Measurements from ENCODE around the gene POFUT1. TPM values are rescaled to one million over a fixed set of nuclear protein-coding genes. Genes with fewer than 3 reads are reported as not detected.
"Not testable (repeated sequence)": the region's sequence is repeated elsewhere in the genome, so short reads cannot be mapped to it uniquely, and the experiment has no call there.

POFUT1 gene
- total RNA-seq, 2 experiments from 2014 or later: 21.5 to 23.2 TPM

GRCh38 chr20:32260973-32261372, 53.3 kb downstream of the POFUT1 start:
- CTCF ChIA-PET: interaction anchor here (0.9 kb wide), 1 partner anchor 9 kb away, joined by 3 read pairs; no protein-coding TSS in a partner anchor
- H3K27me3 Mint-ChIP-seq; H3K27ac Mint-ChIP-seq; H3K9me3 Mint-ChIP-seq; POLR2A ChIA-PET; DNase-seq; H3K36me3 Mint-ChIP-seq (ENCODE audit: low read depth); H3K4me1 Mint-ChIP-seq; H3K4me3 Mint-ChIP-seq: not testable (repeated sequence)

DNA sequence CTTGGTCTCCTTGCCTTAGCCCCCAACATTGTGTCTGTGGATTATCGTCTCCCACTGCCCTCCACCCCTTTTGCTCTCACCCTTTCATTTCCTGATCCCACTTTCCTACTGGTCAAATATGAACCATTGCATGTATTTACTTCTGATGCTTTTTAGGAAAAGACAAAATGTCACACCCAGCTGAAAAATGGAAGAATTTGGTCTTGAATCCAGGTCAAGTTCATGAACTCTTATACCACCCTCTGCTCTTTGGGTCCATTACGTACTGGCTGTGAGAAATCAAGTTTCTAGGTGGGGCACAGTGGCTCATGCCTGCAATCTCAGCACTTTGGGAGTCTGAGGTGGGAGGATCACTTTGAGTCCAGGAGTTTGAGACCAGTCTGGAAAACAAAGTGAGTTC, 54.0 kb downstream of the POFUT1 start:
- CTCF ChIA-PET: no interaction called here

DNA sequence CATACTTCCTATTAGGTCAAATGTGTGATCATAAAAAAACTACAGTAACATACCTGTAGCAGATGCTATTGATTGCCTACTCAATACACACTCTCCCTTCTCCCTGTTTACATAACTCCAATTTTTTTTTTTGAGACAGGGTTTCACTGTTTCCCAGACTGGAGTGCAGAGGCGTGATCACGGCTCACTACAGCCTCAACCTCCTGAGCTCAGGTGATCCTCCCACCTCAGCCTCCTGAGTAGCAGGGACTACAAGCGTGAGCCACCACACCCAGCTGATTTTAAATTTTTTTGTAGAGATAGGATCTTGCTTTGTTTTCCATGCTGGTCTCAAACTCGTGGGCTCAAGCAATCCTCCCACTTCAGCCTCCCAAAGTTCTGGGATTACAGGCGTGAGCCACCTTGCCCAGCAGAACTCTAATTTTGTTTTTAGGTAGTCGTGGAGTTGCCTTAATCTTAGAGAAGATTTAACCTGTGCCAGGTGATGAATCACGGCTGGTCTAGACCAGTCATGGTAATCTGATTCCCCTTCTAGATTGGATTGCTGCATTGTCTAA, 55.8 kb downstream of the POFUT1 start:
- CTCF ChIA-PET: no interaction called here
- no peaks in the 10 kb centered on the region for H3K27me3 Mint-ChIP-seq
- POLR2A ChIA-PET: no interaction called here
- no peak overlapping the region for H3K27ac Mint-ChIP-seq
- H3K36me3 Mint-ChIP-seq (ENCODE audit: low read depth): no peaks in the 10 kb centered on the region
- no peaks in the 10 kb centered on the region for H3K9me3 Mint-ChIP-seq
- no peak overlapping the region for H3K4me3 Mint-ChIP-seq
- DNase-seq: no peak
- H3K4me1 Mint-ChIP-seq: no peaks in the 10 kb centered on the region

More for the DNA sequence above, 54.0 kb downstream of the POFUT1 start:
- H3K27ac Mint-ChIP-seq: no peak overlapping the region
- no peaks in the 10 kb centered on the region for H3K27me3 Mint-ChIP-seq
- H3K4me1 Mint-ChIP-seq: peaks cover under 1% of the 10 kb centered on the region
- H3K36me3 Mint-ChIP-seq (ENCODE audit: low read depth): no peaks in the 10 kb centered on the region
- H3K4me3 Mint-ChIP-seq: no peak overlapping the region
- no peak for DNase-seq
- POLR2A ChIA-PET: no interaction called here
- H3K9me3 Mint-ChIP-seq: no peaks in the 10 kb centered on the region

GRCh38 chr20:32271620-32272019, 63.9 kb downstream of the POFUT1 start:
- peaks cover 7% of the 10 kb centered on the region for H3K4me1 Mint-ChIP-seq
- peaks cover 6% of the 10 kb centered on the region for H3K9me3 Mint-ChIP-seq
- H3K27ac Mint-ChIP-seq: no peak overlapping the region
- H3K27me3 Mint-ChIP-seq: peaks cover 2% of the 10 kb centered on the region
- H3K36me3 Mint-ChIP-seq (ENCODE audit: low read depth): no peaks in the 10 kb centered on the region
- ChIA-PET CTCF (no interaction called here), POLR2A (no interaction called here)
- no peak overlapping the region for H3K4me3 Mint-ChIP-seq
- DNase-seq: no peak

GRCh38 chr20:32274359-32274758, 66.7 kb downstream of the POFUT1 start:
- Mint-ChIP-seq H3K27ac (no peak overlapping the region), H3K4me1 (peaks cover 24% of the 10 kb centered on the region), H3K4me3 (no peak overlapping the region), H3K9me3 (peaks cover 6% of the 10 kb centered on the region), H3K27me3 (peaks cover 2% of the 10 kb centered on the region), H3K36me3 (ENCODE audit: low read depth) (no peaks in the 10 kb centered on the region)
- CTCF ChIA-PET: no interaction called here
- DNase-seq: no peak
- POLR2A ChIA-PET: no interaction called here

GRCh38 chr20:32275163-32275562, 67.5 kb downstream of the POFUT1 start:
- H3K4me3 Mint-ChIP-seq; DNase-seq; CTCF ChIA-PET; H3K9me3 Mint-ChIP-seq; H3K36me3 Mint-ChIP-seq (ENCODE audit: low read depth); H3K27me3 Mint-ChIP-seq; H3K27ac Mint-ChIP-seq: not testable (repeated sequence)
- POLR2A ChIA-PET: interaction anchor here (3.4 kb wide), 1 partner anchor 10 kb away, joined by 17 read pairs; no protein-coding TSS in a partner anchor
- peaks cover 31% of the 10 kb centered on the region for H3K4me1 Mint-ChIP-seq

- Mint-ChIP-seq H3K4me1 (peaks cover 52% of the 10 kb centered on the region), H3K4me3 (peak within 1 kb of the TSS; percentile 91), H3K9me3 (peaks cover 6% of the 10 kb centered on the region), H3K27ac (peak within 1 kb of the TSS; percentile 78), H3K36me3 (ENCODE audit: low read depth) (peaks cover 18% of the 10 kb centered on the region), H3K27me3 (peaks cover 2% of the 10 kb centered on the region)
- ChIA-PET CTCF (interaction anchor here (0.9 to 1.1 kb wide), 3 partner anchors 8 to 168 kb away, joined by 3 to 4 read pairs (median 3); partner anchors contain the start of gene TM9SF4), POLR2A (interaction anchor here (0.9 to 3.4 kb wide), 8 partner anchors 8 to 82 kb away, joined by 3 to 17 read pairs (median 3); no protein-coding TSS in a partner anchor)
- peak; percentile 89 for DNase-seq
Measured at GRCh38 chr20:32277361-32278198, 69.9 kb downstream of the POFUT1 start, which contains the start of gene KIF3B. TSS of gene KIF3B (plus strand) at chr20:32277651. CDS start at chr20:32309778, 32,127 bp downstream.

DNA sequence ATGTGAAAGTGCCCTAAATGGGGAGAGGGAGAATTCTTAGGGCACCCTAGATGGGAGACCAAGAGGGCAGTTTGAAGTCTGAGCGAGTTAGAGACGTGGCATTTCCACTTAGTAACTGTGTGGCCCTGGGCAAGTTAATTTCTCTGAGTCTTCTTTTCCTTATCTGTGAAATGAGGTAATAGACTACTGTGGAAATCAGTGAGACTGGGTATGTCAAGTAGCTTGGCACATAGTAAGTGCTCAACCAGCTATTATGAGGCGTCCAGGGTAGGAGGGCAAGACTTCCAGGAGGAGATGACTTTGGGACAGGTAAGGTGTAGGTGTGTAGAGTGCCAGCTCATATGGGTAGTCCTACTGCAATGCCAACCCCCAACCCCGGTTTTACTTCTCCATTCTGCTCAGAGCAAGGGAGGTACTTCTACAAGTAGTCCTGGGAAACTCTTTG, 70.5 kb downstream of the POFUT1 start:
- Mint-ChIP-seq H3K4me1 (peaks cover 53% of the 10 kb centered on the region), H3K36me3 (ENCODE audit: low read depth) (peaks cover 19% of the 10 kb centered on the region), H3K4me3 (peak overlapping the region; percentile 91), H3K27ac (peak overlapping the region; percentile 78), H3K9me3 (peaks cover 6% of the 10 kb centered on the region), H3K27me3 (no peaks in the 10 kb centered on the region)
- POLR2A ChIA-PET: interaction anchor here (1.0 to 3.4 kb wide), 4 partner anchors 7 to 81 kb away, joined by 3 to 17 read pairs (median 5); no protein-coding TSS in a partner anchor
- DNase-seq: peak; percentile 18
- CTCF ChIA-PET: no interaction called here

DNA sequence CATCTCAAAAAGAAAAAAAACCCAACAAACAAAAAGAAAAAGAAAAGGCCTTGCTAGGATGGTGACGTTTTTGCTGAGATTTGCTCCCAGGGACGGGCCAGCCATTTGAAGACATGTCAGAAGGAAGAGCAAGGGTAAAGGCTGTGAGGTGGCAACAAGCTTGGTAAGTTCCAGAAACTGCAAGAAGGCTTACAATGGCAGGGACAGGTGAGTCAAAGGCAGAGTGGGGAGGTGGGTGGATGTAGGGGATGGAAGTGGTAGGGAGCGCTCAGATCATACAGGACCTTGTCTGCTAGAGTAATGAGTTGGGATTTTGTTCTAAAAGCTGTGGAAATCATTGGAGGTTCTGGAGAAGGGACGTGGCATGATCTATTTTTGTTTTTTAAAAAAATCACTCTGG, 74.0 kb downstream of the POFUT1 start:
- Mint-ChIP-seq H3K36me3 (ENCODE audit: low read depth) (peaks cover 27% of the 10 kb centered on the region), H3K27ac (no peak overlapping the region), H3K4me3 (no peak overlapping the region), H3K9me3 (no peaks in the 10 kb centered on the region), H3K27me3 (no peaks in the 10 kb centered on the region), H3K4me1 (peaks cover 75% of the 10 kb centered on the region)
- CTCF ChIA-PET: no interaction called here
- POLR2A ChIA-PET: interaction anchor here (2.8 kb wide), 1 partner anchor 76 kb away, joined by 7 read pairs; the partner anchor contains the start of gene ASXL1
- DNase-seq: no peak

- CTCF ChIA-PET: no interaction called here
- DNase-seq: no peak
- no peak overlapping the region for H3K4me3 Mint-ChIP-seq
Measured at GRCh38 chr20:32282461-32282860, 74.8 kb downstream of the POFUT1 start.

DNA sequence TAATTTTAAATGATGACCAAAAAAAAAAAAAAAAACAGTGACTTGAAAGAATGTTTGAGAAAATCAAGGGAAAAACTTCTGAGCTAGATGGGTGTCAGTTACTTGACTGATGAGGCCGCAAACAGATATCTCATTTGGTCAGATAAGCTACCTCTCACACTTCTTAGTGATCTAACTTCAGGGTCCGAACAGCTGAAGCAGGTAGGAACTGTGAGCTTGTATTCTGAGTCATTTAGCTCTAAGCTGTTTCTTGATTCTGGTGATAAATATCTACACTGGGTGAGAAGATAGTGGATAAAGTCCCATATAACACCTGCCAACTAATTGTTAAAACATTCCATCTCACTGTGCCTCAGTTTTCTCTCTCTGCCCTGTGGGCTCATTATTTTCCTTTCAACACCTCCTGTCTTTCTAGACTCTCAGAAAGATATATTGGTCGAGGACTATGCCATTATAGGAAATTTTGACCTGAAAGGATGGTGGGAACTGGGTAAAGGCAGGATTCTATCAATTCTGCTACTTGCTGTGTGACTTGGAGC, 77.5 kb downstream of the POFUT1 start:
- peaks cover 39% of the 10 kb centered on the region for H3K36me3 Mint-ChIP-seq (ENCODE audit: low read depth)
- no peaks in the 10 kb centered on the region for H3K27me3 Mint-ChIP-seq
- DNase-seq: no peak
- POLR2A ChIA-PET: interaction anchor here (0.8 to 3.6 kb wide), 12 partner anchors 8 to 534 kb away, joined by 3 to 50 read pairs (median 6); partner anchors contain the start of genes ASXL1, KIF3B and MAPRE1
- H3K4me1 Mint-ChIP-seq: peaks cover 68% of the 10 kb centered on the region
- H3K4me3 Mint-ChIP-seq: no peak overlapping the region
- peak overlapping the region; percentile 80 for H3K27ac Mint-ChIP-seq
- CTCF ChIA-PET: interaction anchor here (0.7 to 2.1 kb wide), 8 partner anchors 8 to 505 kb away, joined by 3 to 5 read pairs (median 4); partner anchors contain the start of gene ASXL1
- H3K9me3 Mint-ChIP-seq: no peaks in the 10 kb centered on the region

More at GRCh38 chr20:32282461-32282860, 74.8 kb downstream of the POFUT1 start:
- H3K36me3 Mint-ChIP-seq (ENCODE audit: low read depth): peaks cover 27% of the 10 kb centered on the region
- no peak overlapping the region for H3K27ac Mint-ChIP-seq
- H3K27me3 Mint-ChIP-seq: no peaks in the 10 kb centered on the region
- POLR2A ChIA-PET: interaction anchor here (2.8 kb wide), 1 partner anchor 75 kb away, joined by 7 read pairs; the partner anchor contains the start of gene ASXL1
- peaks cover 77% of the 10 kb centered on the region for H3K4me1 Mint-ChIP-seq
- no peaks in the 10 kb centered on the region for H3K9me3 Mint-ChIP-seq

- DNase-seq: peak; percentile 68
- peak overlapping the region; percentile 51 for H3K4me3 Mint-ChIP-seq
- CTCF ChIA-PET: interaction anchor here (0.7 to 2.1 kb wide), 9 partner anchors 9 to 504 kb away, joined by 3 to 5 read pairs (median 4); partner anchors contain the start of gene ASXL1
- no peaks in the 10 kb centered on the region for H3K9me3 Mint-ChIP-seq
- peaks cover 66% of the 10 kb centered on the region for H3K4me1 Mint-ChIP-seq
- H3K27ac Mint-ChIP-seq: peak overlapping the region; percentile 80
- H3K36me3 Mint-ChIP-seq (ENCODE audit: low read depth): peaks cover 39% of the 10 kb centered on the region
- H3K27me3 Mint-ChIP-seq: no peaks in the 10 kb centered on the region
- POLR2A ChIA-PET: interaction anchor here (0.9 to 3.6 kb wide), 13 partner anchors 9 to 534 kb away, joined by 3 to 50 read pairs (median 4); partner anchors contain the start of genes ASXL1, KIF3B and MAPRE1
Measured at GRCh38 chr20:32285621-32286371, 78.1 kb downstream of the POFUT1 start.

Data from activated CD4-positive, alpha-beta memory T cell treated with anti-CD3 and anti-CD28 coated beads, Interleukin-2, amount 10 ng/mL, durations not matched to agents 7 days and 5 days (primary cell).